Fibroblast of skin of back (primary cell): Measurements from ENCODE around the gene RNASEH2C. TPM values are rescaled to one million over a fixed set of nuclear protein-coding genes. Genes with fewer than 3 reads are reported as not detected.
"Not testable (repeated sequence)": the region's sequence is repeated elsewhere in the genome, so short reads cannot be mapped to it uniquely, and the experiment has no call there.

Experiments
- DNase-seq: peaks from one replicate; pipeline ENCODE4 v3.0.0-alpha.2; 2013
- polyA plus RNA-seq, 2 experiments: library from polyadenylated mRNA; unstranded; fragments of 120-200 nt; gene quantifications; one replicate each; pipeline ENCODE4 v1.2.1, GENCODE V29; 2013; ENCODE audit not compliant: insufficient read length in 2 of 2

Gene RNASEH2C
- polyA plus RNA-seq (2013, experiment 1 of 2; ENCODE audit: insufficient read length) = 47.7 TPM
- 26.1 TPM for polyA plus RNA-seq (2013, experiment 2 of 2; ENCODE audit: insufficient read length)

DNA sequence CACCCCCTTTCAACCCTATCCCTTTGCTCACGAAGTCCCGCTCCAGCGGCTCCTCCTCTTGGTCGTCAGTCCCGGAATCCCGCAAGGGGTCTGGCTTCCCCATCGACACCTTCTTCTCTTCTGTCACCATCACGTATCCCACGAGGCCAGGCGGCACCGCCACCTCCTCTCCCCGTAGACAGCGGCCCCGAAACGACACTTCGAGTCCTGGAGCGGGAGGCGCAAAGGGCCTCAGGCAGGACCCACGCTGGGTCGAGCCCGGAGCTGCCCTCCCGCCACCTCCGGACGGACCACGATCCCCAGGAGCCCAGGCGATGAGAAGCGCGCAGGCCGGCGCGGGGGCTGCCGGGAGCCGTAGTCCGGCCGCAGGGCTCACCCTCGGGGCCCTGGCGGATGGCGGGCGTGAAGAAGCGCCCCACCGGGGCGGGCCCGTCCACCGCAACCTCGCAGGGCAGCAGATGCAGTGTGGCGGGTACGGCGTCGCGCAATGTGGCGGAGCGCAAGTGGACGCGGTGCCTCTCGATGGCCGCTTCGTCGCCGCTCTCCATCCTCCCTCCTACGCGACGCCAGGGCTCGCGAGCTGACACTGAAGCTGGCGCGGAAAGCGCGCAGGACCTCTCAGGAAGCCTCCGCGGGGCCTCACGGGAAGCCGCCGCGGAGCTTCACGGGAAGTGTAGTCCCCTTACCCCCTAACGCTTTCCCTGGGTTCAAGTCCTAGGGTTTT, at the start of gene RNASEH2C:
Gene RNASEH2C, minus strand, starts transcription at position 588 of the 724 bp plus-strand sequence. Its CDS starts 40 bp downstream, at position 548.
- peak; percentile 87 for DNase-seq

DNA sequence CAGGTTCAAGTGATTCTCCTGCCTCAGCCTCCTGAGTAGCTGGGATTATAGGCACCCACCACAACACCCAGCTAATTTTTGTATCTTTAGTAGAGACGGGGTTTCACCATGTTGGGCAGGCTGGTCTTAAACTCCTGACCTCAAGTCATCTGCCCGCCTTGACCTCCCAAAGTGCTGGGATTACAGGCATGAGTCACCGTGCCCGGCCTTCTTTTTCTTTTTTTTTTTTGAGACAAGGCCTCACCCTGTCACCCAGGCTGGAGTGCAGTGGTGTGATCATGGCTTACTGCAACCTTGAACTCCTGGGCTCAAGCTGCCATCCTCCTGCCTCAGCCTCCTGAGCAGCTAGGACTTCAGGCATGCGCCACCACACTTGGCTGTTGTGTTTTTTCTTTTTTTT, 47.2 kb upstream of the RNASEH2C start:
- not testable (repeated sequence) for DNase-seq

DNA sequence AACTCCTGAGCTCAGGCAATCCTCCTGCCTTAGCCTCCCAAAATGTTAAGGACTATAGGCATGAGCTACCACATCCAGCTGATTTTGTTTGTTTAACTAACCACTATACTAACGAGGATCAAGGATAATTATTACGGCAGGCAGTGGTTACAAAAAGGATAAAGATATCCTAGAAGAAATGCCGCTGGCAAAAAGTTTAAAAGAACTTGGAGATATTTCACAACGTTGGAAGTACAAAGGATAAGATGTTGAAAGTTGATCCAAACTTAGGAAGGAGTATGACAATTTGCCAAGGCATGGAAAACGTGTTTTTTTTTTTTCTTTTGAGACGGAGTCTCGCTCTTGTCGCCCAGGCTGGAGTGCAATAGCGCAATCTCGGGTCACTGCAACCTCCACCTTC, 46.8 kb upstream of the RNASEH2C start:
- DNase-seq = no peak

DNA sequence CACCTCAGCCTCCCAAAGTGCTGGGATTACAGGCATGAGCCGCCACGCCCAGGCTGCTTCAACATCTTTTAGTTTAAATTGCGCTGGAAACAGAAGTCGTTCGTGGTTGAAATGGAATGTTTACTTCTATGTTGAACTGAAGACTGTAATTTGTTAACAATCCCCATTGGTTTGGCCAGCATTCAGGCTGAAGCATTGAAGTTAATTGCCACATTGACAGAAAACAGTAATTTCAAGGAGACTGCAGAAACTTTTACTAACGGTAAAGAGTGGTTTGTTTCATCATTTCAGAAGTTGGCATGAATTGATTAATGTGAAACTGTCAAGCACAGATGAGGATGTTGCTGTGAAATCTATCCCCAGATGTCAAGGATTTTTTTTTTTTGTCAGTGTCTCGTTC, 45.9 kb upstream of the RNASEH2C start:
- peak; percentile 56 for DNase-seq

DNA sequence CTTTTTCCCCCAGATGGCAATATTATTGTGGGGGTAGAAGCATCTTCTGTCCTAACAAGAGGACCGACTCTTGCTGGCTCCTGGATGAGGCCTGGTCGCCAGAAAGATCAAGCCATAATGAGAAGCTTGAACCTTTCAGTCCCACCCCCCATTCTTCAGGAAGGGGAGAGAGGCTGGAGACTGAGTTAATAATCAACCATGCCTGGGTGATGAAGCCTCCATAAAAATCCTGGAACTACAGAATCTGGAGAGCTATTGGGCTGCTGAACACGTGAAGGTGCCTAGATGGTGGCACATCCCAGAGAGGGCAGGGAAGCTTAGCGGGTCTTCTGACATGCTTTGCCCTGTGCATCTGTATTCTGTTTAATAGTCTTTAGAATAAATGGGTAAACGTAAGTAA, 43.8 kb upstream of the RNASEH2C start:
- DNase-seq = no peak

DNA sequence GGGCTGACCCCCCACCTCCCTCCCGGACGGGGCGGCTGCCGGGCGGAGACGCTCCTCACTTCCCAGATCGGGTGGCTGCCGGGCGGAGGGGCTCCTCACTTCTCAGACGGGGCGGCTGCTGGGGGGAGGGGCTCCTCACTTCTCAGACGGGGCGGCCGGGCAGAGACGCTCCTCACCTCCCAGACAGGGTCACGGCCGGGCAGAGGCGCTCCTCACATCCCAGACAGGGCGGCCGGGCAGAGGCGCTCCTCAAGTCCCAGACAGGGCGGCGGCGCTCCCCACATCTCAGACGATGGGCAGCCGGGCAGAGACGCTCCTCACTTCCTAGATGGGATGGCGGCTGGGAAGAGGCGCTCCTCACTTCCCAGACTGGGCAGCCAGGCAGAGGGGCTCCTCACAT, 42.2 kb upstream of the RNASEH2C start:
- DNase-seq = not testable (repeated sequence)

DNA sequence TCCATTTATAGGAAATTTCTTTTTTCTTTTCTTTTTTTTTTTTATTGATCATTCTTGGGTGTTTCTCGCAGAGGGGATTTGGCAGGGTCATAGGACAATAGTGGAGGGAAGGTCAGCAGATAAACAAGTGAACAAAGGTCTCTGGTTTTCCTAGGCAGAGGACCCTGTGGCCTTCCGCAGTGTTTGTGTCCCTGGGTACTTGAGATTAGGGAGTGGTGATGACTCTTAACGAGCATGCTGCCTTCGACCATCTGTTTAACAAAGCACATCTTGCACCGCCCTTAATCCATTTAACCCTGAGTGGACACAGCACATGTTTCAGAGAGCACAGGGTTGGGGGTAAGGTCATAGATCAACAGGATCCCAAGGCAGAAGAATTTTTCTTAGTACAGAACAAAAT, 41.6 kb upstream of the RNASEH2C start:
- DNase-seq = not testable (repeated sequence)

DNA sequence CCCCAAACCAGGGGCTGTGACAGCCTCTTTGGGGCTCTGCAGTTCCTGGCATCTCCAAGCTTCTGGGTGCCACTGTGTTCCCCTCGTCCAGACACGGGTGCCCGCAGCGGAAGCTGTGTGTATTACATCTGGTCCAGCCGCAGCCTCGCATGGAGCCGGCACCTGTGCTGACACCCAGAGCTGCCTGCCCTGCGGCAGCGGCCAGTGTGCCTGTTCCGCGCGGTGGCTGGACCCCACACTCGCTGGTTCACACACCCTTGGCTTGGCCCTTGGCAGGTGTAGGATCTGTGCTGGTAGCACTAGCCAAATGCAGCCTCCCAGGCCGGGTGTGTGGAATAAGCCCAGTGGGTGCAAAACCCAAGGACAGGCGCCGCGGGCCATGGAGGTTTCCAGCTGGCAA, 24.5 kb upstream of the RNASEH2C start:
- no peak for DNase-seq

DNA sequence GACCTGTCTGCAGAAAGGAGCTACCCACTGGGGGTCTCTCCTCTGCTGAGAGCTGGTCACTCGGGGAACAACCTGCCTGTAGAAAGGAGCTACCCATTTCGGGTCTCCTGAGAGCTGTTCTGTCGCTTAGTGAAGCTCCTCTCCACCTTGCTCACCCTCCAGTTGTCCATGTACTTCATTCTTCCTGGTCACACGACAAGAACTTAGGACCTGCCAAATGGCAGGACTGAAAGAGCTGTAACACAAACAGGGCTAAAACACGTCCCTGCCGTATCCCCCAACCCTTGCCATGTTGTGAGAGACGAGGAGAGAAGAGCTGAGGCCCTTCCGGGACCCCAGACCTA, 24.1 kb upstream of the RNASEH2C start:
- DNase-seq = no peak

DNA sequence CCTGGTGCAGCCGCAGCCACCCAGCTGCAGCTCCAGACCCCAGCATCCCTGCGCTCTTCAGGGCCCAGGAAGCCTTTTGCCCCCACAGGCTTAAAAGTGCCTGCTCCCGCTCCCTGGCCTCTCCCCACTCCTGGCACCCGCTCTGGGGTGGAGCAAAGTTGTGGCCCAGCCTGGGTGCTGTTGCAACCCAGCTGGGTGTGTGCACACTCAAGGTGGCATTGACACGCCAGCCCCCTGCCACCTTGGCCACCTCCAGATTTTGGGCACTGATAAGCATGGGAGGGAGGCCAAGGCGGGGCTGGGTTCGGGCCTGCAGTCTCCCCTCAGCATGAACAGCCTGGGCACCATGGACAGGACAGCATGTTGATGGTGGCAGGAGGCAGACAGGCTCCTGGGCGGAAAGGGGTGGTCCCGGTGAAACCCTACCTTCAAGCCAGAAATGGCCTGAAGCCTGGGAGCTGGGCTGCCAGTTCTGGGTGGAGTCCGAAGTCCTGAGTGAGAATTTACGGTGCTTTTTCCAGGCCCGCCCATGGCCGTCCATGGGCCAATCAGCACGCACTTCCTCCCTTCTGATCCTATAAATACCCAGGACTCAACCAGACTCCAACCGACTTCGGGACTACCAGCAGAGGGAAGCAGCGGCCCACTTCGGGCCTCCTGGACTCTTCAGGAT, 23.6 kb upstream of the RNASEH2C start:
- peak; percentile 25 for DNase-seq

DNA sequence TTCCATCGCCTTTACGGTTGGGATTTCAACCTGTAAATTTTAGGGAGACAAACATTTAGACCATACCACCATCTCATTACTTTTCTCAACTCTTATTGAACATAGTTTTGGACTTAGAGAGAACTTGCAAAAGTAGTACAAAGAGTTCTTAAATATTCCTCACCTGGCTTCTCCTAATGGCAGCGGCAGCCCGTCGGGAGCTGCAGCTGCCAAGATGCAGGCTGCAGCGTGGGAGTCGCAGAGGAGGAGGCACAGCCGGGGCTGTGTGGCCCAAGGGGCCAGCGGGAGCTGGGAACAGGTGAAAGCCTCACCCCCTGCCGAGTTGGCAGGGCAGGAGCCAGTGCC, 23.1 kb upstream of the RNASEH2C start:
- DNase-seq = no peak

DNA sequence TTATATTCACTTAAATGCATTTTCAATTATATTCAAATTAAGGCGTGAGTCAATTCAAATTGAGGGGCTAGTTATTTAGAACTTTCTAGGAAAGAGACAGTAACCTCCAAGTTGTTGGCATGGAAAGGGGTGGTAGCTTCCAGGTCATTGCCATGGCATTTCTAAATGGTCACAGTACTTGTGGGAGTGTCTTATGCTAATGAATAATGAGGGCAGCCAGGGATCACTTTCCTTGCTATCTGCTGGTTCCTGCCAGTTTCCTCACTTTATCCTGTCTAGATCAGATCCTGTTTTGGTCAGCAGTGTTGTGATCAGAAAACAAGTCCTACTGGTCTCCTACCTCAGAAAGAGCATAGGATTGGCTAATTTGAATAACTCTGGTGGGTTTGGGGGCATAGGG, 21.8 kb upstream of the RNASEH2C start:
- no peak for DNase-seq

DNA sequence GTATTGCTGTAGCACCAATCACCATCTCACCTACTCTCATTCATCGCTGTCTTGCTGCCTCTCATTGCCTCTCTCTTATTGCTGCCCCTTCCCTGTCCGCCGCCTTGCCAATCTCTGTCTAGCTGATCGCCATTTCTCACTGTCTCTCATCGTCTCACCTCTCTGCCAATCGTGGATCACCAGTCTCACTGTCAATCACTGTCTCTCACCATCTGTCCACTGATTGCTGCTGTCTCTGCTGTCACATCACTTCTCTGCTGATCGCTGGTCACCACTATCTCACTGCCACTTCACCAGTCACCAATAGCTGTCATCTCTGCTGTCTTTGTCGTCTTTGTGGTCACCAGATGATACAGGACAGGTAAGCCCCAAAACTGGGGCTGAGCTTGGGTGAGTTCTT, 20.6 kb upstream of the RNASEH2C start:
- DNase-seq = no peak

DNA sequence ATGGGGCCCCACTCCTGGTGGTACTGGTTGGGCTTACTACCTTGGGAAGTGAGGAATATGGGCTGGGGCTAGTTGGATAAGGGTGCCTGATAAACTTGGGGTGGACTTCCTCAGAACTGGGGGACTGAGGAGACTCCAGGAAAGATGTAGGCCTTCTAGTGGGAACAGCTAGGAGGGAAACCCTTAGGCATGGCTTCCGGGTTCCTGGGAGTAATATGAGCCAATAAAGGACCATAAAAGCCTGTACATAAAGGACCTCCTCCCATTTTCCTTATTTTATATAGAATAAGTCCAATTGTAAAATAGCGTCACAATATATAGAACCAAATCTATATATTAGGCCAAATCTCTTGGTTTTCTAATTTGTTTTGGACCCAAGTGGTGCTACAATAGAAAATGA, 18.4 kb upstream of the RNASEH2C start:
- DNase-seq = no peak

DNA sequence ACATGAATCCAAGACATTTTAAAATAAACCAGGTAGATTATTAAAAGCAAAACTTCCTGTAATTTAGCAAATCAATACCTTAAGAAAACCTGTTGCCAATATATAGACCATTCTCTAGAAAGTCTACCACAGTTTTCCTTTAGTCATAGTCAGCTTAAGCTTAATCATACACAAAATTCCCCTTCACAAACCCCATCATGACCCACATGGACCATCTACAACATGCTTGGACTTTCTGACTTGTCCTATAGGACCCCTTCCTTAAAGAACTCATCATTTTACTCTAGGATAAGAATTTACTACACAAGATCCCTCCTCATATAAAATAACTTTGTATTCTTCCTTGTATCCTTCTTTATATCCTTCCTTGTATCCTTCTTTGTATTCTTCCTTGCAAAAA, 16.2 kb upstream of the RNASEH2C start:
- no peak for DNase-seq

DNA sequence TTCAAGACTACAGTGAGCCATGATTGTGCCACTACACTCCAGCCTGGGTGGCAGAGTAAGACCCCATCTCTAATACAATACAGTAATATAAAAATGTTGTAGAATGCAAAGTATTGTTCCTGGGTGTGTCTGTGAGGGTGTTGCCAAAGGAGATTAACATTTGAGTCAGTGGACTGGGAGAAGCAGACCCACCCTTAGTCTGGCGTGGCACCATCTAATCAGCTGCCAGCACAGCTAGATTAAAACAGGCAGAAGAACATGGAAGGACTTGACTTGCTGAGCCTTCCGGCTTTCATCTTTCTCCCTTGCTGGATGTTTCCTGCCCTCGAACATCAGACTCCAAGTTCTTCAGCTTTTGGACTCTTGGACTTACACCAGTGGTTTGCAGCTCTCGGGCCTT, 14.5 kb upstream of the RNASEH2C start:
- not testable (repeated sequence) for DNase-seq

DNA sequence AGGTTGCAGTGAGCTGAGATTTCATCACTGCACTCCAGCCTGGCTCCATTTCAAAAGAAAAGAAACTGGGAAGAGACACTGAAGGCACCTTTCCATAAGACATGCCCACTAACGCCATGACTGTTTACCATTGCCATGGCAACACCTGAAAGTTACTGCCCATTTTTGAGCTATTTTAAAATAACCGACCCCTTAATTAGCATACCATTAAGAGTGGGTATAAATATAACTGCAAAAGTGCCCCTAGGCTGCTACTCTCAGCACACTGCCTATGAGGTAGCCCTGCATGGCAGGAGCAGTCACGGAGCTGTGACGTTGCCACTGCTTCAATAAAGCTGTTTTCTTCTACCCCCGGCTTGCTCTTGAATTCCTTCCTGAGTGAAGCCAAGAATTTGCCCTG, 9.9 kb upstream of the RNASEH2C start:
- no peak for DNase-seq

DNA sequence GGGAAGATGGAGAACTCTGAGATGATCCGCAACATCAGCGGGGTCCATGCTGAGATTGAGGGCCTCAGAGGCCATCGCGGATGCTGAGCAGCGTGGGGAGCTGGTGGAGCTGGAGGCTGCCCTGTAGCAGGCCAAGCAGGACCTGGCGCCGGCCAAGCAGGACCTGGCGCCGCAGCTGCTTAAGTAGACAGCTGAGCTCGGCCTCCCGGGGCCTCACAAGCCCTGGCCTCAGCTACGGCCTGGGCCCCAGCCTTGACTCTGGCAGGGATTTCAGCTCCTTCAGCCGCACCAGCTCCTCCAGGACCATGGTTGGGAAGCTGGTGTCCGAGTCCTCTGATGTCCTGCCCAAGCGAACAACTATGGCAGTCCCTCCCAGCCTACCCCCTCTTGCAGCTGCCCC, 7.3 kb upstream of the RNASEH2C start:
- DNase-seq = no peak

DNA sequence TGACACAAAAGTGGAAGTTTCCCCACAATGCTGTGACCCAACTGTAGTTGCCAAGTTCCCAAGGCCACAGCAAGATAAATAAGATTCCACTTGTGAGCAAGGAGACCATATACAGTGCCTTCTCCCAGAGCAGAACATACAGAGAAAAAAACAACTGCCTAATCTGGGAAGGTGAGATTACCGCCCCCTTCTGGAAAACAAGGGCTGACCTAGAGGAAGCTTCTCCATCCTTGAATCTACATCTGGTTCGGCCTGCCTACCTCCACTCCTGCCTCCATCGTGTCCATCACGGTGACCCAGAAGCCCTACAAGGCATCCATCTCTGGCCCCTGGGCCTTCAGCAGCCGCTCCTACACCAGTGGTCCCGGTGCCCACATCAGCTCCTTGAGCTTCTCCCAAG, 6.1 kb upstream of the RNASEH2C start:
- no peak for DNase-seq

DNA sequence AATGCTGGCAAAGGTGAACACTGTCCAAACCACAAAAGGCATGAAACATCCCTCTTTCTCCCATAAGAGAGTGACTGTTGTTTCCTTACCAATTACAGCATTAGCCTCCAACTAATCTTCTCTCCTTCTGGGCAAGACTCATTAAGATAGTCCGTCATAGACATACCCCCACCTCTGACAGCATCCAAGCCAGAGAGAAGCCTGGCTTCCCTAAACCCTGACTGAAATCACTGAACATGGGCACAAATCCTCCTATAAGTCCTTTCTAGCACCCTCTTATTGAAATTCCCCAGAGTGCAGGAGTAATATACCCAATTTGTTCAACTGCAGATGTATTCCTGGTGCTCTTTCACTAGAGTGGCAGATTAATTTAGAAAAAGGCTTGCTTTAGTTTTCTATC, 1.7 kb upstream of the RNASEH2C start:
- DNase-seq = no peak

DNA sequence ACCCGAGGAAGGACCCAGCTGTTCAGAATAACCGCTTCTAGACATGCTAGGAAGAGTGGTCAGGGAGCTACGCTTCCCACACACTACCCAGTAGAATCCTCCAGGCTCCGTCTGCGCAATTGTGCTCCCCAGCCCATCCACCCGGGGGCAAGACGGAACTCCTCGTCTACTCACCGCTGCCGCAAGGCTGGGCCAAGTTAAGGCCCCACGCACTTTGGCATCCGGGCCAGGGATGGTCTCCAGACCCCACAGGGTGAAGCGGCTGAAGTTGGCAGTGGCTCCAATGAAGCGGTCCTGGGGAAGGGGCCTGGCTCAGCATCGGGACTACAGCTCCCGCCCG, 757 bp downstream of the RNASEH2C start:
- no peak for DNase-seq

DNA sequence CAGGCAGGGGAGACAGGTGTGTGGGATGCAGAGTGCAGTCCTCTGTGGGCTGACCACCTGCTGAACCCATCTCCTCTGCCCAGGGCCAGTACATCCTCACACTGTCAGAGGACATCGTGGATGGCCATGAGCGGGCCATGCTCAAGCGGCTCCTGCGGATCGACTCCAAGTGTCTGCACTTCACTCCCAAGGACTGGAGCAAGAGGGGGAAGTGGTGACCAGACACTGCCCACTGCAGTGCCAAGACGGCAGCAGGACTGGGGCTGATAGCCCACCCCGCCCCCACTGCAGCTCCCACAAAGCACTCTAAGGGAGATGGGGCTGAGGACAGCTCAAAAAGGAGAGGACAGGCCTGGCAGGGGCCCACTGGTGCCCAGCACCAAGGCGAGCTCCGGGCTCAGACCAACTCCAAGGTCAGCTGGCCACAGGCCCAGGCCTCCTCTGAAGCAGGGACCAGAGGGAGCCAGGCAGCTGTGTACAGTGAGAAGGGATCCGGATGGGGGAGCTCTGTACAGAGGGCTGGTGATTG, 1.6 kb downstream of the RNASEH2C start:
- DNase-seq = no peak

DNA sequence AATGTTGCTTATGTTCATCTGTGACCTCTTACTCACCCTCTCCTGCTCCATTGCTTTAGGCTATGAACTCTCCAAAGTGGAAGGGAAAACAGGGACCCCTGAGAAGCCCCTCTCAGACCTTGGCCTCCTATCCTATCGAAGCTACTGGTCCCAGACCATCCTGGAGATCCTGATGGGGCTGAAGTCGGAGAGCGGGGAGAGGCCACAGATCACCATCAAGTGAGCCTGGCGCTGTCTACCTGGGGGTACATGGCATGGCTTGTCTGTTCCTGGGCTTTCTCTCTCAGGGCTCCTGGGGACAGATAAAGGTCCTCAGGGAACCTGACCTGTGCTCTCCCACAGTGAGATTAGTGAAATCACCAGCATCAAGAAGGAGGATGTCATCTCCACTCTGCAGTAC, 2.1 kb downstream of the RNASEH2C start:
- no peak for DNase-seq

DNA sequence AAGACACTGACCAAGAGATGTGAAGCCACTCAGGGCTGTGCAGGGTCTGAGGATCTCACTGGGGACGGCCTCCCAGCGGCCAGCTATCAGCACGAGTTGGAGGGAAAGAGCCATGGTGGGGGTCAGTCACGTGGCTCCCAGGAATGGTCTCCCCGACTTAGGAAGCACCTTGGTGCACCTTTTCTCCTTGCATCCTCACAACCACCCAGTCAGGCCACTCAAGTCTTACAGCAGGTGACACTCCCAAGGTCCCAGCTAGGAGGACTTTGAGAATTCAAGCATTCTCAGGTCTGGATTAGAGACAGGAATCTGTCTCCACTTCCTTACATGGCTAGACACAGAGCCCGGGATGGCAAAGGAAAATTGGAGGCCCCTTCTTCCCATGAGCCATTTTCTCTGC, 2.7 kb downstream of the RNASEH2C start:
- DNase-seq = no peak
